Mammary epithelial cell (primary cell): ENCODE measurements around the gene PDE4C.

Experiments used
- CTCF ChIP-seq, 2 donors: IDR thresholded peaks in 1 of 2; conservative IDR thresholded peaks in 1 of 2; 2 replicates each; pipeline ENCODE4 v1.5.1; 2011 to 2012; ENCODE audit warnings: inconsistent platforms in 2 of 2, low read length in 2 of 2, mild to moderate bottlenecking in 2 of 2, control low read depth in 1 of 2, low read depth in 1 of 2; ENCODE audit not compliant: insufficient read depth in 1 of 2; ENCODE audit errors: extremely low read depth in 1 of 2
- EZH2 ChIP-seq: IDR thresholded peaks from 2 replicates; pipeline ENCODE4 v1.6.1; 2012; ENCODE audit warnings: low read length, inconsistent platforms, borderline replicate concordance

- TF ChIP-seq CTCF (conservative IDR thresholded peaks at IDR 0.05 in 1 of 2, IDR thresholded peaks at IDR 0.05 in 1 of 2; ENCODE audit: extremely low read depth in 1 of 2, insufficient read depth in 1 of 2, low read depth in 1 of 2, low read length in 2 of 2) (no peak), EZH2 (no peak)
Observed at GRCh38 chr19:18262917-18263316, 36.7 kb upstream of the PDE4C start.
